Natural killer cell (primary cell): ENCODE measurements around the gene MRPS10. TPM values are rescaled to one million over a fixed set of nuclear protein-coding genes. Genes with fewer than 3 reads are reported as not detected.

Experiments
- ATAC-seq, 3 donors: fragments of 150-1000 bp in 2 of 3; fragments of 200-7000 bp in 1 of 3; cut with Tn5 transposase; 1 replicate in 1 of 3; 2 replicates in 2 of 3; pipeline ENCODE4 v1.10.0; 2021; ENCODE audit warnings: mild to moderate bottlenecking in 2 of 3, moderate library complexity in 2 of 3
- DNase-seq, 2 donors: peaks; one replicate each; pipeline versions ENCODE4 v3.0.0 to v3.0.0-alpha.2; 2013 to 2021; ENCODE audit warnings: mixed read lengths in 1 of 2
- H3K27ac ChIP-seq: one replicate; pipeline ENCODE4 v1.5.1; 2013; ENCODE audit warnings: mild to moderate bottlenecking, low read length
- H3K27me3 ChIP-seq: one replicate; pipeline ENCODE4 v1.6.1; 2013; ENCODE audit warnings: low read length; ENCODE audit not compliant: control insufficient read depth, insufficient read depth
- H3K36me3 ChIP-seq: one replicate; pipeline ENCODE4 v1.6.1; 2013; ENCODE audit warnings: low read length; ENCODE audit not compliant: control insufficient read depth, insufficient read depth
- H3K4me1 ChIP-seq: one replicate; pipeline ENCODE4 v1.6.1; 2013; ENCODE audit warnings: low read length; ENCODE audit not compliant: control insufficient read depth, insufficient read depth
- H3K4me3 ChIP-seq: one replicate; pipeline ENCODE4 v1.5.1; 2013; ENCODE audit warnings: low read length
- H3K9me3 ChIP-seq: one replicate; pipeline ENCODE4 v1.6.1; 2013; ENCODE audit warnings: low read length; ENCODE audit not compliant: control insufficient read depth, insufficient read depth
- H3K27ac Mint-ChIP-seq, 2 donors: one replicate each; pipeline ENCODE4 v1.8.0; 2022; ENCODE audit warnings: mild to moderate bottlenecking in 2 of 2, mixed read lengths in 2 of 2, moderate library complexity in 1 of 2
- H3K27me3 Mint-ChIP-seq, 2 donors: one replicate each; pipeline ENCODE4 v1.8.0; 2022; ENCODE audit warnings: low read depth in 2 of 2, mixed read lengths in 2 of 2
- H3K36me3 Mint-ChIP-seq: one replicate; pipeline ENCODE4 v1.8.0; 2022; ENCODE audit warnings: mixed read lengths
- H3K4me1 Mint-ChIP-seq, 2 donors: one replicate each; pipeline ENCODE4 v1.8.0; 2022; ENCODE audit warnings: mixed read lengths in 2 of 2
- H3K4me3 Mint-ChIP-seq: one replicate; pipeline ENCODE4 v1.8.0; 2022; ENCODE audit warnings: mild to moderate bottlenecking, moderate library complexity, mixed read lengths
- H3K9me3 Mint-ChIP-seq, 2 donors: one replicate each; pipeline ENCODE4 v1.8.0; 2022; ENCODE audit warnings: mixed read lengths in 2 of 2
- CTCF ChIP-seq: fragments of 200-600 bp; IDR thresholded peaks from one replicate; pipeline ENCODE4 v1.8.0; 2022; ENCODE audit warnings: antibody characterized with exemption
- WGBS: methylation state at CpG from one replicate; pipeline ENCODE4 v1.1.7; 2013; ENCODE audit warnings: missing lambda C conversion rate; ENCODE audit not compliant: insufficient coverage; 5-methylcytosine and 5-hydroxymethylcytosine counted together
- intact Hi-C: fragments of 100-400 bp; cut with micrococcal nuclease; formaldehyde crosslinking; loops from one replicate; pipeline ENCODE4 v1.14.2; 2022
- total RNA-seq, 4 donors: library from RNA; stranded (reverse); fragments of 120-200 nt in 1 of 4; gene quantifications; one replicate each; pipeline versions ENCODE4 v1.2.3 to v1.2.4, GENCODE V29; 2013 to 2022

Gene MRPS10
- total RNA-seq, 3 donors from 2014 or later (not counting 1 experiment from before 2014, with no cell fraction given): 21.8 to 25.4 (median 22.6) TPM

GRCh38 chr6:42177514-42178364, 39.9 kb downstream of the MRPS10 start:
- Histone ChIP-seq H3K27ac (no peak overlapping the region), H3K9me3 (no peaks in the 10 kb centered on the region), H3K4me1 (peaks cover 7% of the 10 kb centered on the region), H3K27me3 (no peaks in the 10 kb centered on the region), H3K36me3 (no peaks in the 10 kb centered on the region), H3K4me3 (no peak overlapping the region)
- Mint-ChIP-seq H3K4me3 (no peak overlapping the region), H3K9me3 (no peaks in the 10 kb centered on the region), H3K36me3 (no peaks in the 10 kb centered on the region), H3K27ac (no peak overlapping the region), H3K4me1 (peaks cover 0 to 5% of the 10 kb centered on the region in 2 donors), H3K27me3 (peaks cover 7 to 9% of the 10 kb centered on the region in 2 donors)
- intact Hi-C loops: no loop called here
- TF ChIP-seq CTCF: no peak
- DNase-seq (peak in 1 of 2 donors; percentile 16), ATAC-seq (peak in 2 of 3 donors; percentile 40 to 53)
- 31% methylated on average over 27 of the region's 27 CpGs for WGBS

DNA sequence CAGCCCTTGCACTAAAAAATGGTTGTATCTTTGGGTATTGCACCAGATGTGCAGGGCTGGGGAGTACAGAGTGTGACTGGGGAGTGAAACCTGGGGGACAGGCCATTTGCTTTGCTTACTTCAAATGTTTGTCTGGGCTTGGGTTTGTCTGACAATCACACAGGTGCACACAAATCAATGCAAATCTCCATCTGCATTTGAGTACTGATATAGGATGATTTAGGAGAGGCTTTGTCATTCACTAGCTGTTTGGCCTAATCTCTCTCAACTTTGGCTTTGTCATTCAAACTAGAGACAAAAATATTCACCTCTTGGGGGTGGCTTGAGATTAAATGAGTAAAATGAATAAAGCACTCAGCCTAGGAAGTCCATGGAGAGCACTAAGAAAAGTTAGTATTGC, 40.7 kb downstream of the MRPS10 start:
- H3K36me3 Mint-ChIP-seq: no peaks in the 10 kb centered on the region
- H3K9me3 Mint-ChIP-seq: no peaks in the 10 kb centered on the region
- no peak overlapping the region for H3K27ac ChIP-seq
- no peak overlapping the region for H3K4me3 Mint-ChIP-seq
- TF ChIP-seq CTCF: no peak
- no peaks in the 10 kb centered on the region for H3K27me3 ChIP-seq
- H3K4me3 ChIP-seq: no peak overlapping the region
- peaks cover 7 to 9% of the 10 kb centered on the region in 2 donors for H3K27me3 Mint-ChIP-seq
- no peak for DNase-seq
- no peak overlapping the region for H3K27ac Mint-ChIP-seq
- ATAC-seq: no peak
- no peaks in the 10 kb centered on the region for H3K9me3 ChIP-seq
- no peaks in the 10 kb centered on the region for H3K36me3 ChIP-seq
- peaks cover 7% of the 10 kb centered on the region for H3K4me1 ChIP-seq
- H3K4me1 Mint-ChIP-seq: peaks cover 0 to 5% of the 10 kb centered on the region in 2 donors
- intact Hi-C loops: no loop called here

GRCh38 chr6:42175860-42176259, 41.8 kb downstream of the MRPS10 start:
- intact Hi-C loops: no loop called here
- peaks cover 7 to 9% of the 10 kb centered on the region in 2 donors for H3K27me3 Mint-ChIP-seq
- H3K36me3 ChIP-seq: no peaks in the 10 kb centered on the region
- no peak overlapping the region for H3K4me3 Mint-ChIP-seq
- no peak overlapping the region for H3K4me3 ChIP-seq
- no peaks in the 10 kb centered on the region for H3K36me3 Mint-ChIP-seq
- no peaks in the 10 kb centered on the region for H3K9me3 Mint-ChIP-seq
- peaks cover 7% of the 10 kb centered on the region for H3K4me1 ChIP-seq
- H3K9me3 ChIP-seq: no peaks in the 10 kb centered on the region
- 90% methylated on average over 5 of the region's 5 CpGs for WGBS
- H3K27me3 ChIP-seq: no peaks in the 10 kb centered on the region
- H3K4me1 Mint-ChIP-seq: peaks cover 0 to 5% of the 10 kb centered on the region in 2 donors
- ATAC-seq (no peak), DNase-seq (peak in 1 of 2 donors; percentile 12)
- H3K27ac ChIP-seq: no peak overlapping the region
- no peak for TF ChIP-seq CTCF
- no peak overlapping the region for H3K27ac Mint-ChIP-seq
